ENCODE results near the gene JARID2.

The JARID2 gene

GRCh38 chr6:15242937-15243614, 2.8 kb upstream of the JARID2 start:
- Histone ChIP-seq H3K4me1 (ENCODE audit: control insufficient read depth, insufficient read depth, low read length) (peaks cover 11% of the 10 kb centered on the region), H3K36me3 (ENCODE audit: control insufficient read depth in 2 of 2, insufficient read depth in 1 of 2, low read length in 2 of 2) (no peaks in the 10 kb centered on the region), H3K4me3 (ENCODE audit: low read depth, low read length) (no peak overlapping the region), H3K9me3 (ENCODE audit: control insufficient read depth, insufficient read depth, low read depth, low read length) (no peaks in the 10 kb centered on the region), H3K27ac (ENCODE audit: extremely low read depth, low read depth, low read length) (no peak overlapping the region)
- CTCF ChIA-PET: no interaction called here
- POLR2A ChIA-PET: interaction anchor here (0.6 kb wide), 1 partner anchor 157 kb away, joined by 3 read pairs; no protein-coding TSS in a partner anchor
- TF ChIP-seq, protein P1, sequence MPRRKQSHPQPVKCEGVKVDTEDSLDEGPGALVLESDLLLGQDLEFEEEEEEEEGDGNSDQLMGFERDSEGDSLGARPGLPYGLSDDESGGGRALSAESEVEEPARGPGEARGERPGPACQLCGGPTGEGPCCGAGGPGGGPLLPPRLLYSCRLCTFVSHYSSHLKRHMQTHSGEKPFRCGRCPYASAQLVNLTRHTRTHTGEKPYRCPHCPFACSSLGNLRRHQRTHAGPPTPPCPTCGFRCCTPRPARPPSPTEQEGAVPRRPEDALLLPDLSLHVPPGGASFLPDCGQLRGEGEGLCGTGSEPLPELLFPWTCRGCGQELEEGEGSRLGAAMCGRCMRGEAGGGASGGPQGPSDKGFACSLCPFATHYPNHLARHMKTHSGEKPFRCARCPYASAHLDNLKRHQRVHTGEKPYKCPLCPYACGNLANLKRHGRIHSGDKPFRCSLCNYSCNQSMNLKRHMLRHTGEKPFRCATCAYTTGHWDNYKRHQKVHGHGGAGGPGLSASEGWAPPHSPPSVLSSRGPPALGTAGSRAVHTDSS (tag by site-specific recombination; IDR thresholded peaks at IDR 0.05): no peak
- TF ChIP-seq ZNF544 (tag by site-specific recombination; IDR thresholded peaks at IDR 0.05): no peak
- no peak for TF ChIP-seq ZNF701 (tag by site-specific recombination; IDR thresholded peaks at IDR 0.05)
- no peak for TF ChIP-seq SP3 (tag by site-specific recombination; IDR thresholded peaks at IDR 0.05)
- no peak for TF ChIP-seq ZNF76 (tag by site-specific recombination; IDR thresholded peaks at IDR 0.05; ENCODE audit: borderline replicate concordance, low read depth)
- TF ChIP-seq ZNF169 (tag by site-specific recombination; IDR thresholded peaks at IDR 0.05): no peak
- TF ChIP-seq HIC1 (tag by site-specific recombination; IDR thresholded peaks at IDR 0.05): no peak
- TF ChIP-seq ZNF521 (tag by site-specific recombination; IDR thresholded peaks at IDR 0.05): no peak
- no peak for TF ChIP-seq ZNF654 (tag by site-specific recombination; IDR thresholded peaks at IDR 0.05; ENCODE audit: low read depth)
- TF ChIP-seq ZNF785 (tag by site-specific recombination; IDR thresholded peaks at IDR 0.05): no peak
- TF ChIP-seq ZNF354C (tag by site-specific recombination; IDR thresholded peaks at IDR 0.05; ENCODE audit: borderline replicate concordance, low read depth): no peak
- TF ChIP-seq ZNF692 (tag by site-specific recombination; IDR thresholded peaks at IDR 0.05): no peak
- no peak for TF ChIP-seq TSHZ1 (tag by site-specific recombination; IDR thresholded peaks at IDR 0.05; ENCODE audit: borderline replicate concordance)
- TF ChIP-seq ZNF473 (tag by site-specific recombination; IDR thresholded peaks at IDR 0.05): no peak
- TF ChIP-seq ZFP69B (tag by site-specific recombination; IDR thresholded peaks at IDR 0.05): no peak
- TF ChIP-seq HOXD13 (CRISPR knock-in tag; IDR thresholded peaks at IDR 0.05; ENCODE audit: borderline replicate concordance): no peak
- no peak for TF ChIP-seq TRIM28 (IDR thresholded peaks at IDR 0.05; ENCODE audit: borderline replicate concordance, low read length)
- TF ChIP-seq ZNF645 (tag by site-specific recombination; IDR thresholded peaks at IDR 0.05): no peak
- TF ChIP-seq HOXA7 (CRISPR knock-in tag; IDR thresholded peaks at IDR 0.05; ENCODE audit: borderline replicate concordance): no peak
